Heart left ventricle (tissue), 16 donors: ENCODE results near the gene MCM3AP. TPM values are rescaled to one million over a fixed set of nuclear protein-coding genes. Genes with fewer than 3 reads are reported as not detected.

ENCODE experiments used
- ATAC-seq, 4 donors: fragments of 200-7000 bp; cut with Tn5 transposase; one replicate each; pipeline ENCODE4 v1.9.1; 2020 to 2022; ENCODE audit warnings: moderate library complexity in 4 of 4, mild to moderate bottlenecking in 3 of 4, moderate number of reproducible peaks in 1 of 4
- DNase-seq, 5 donors: peaks; one replicate each; pipeline ENCODE4 v3.0.0-alpha.2; 2020
- H3K27ac ChIP-seq, 12 donors: fragments of 200-600 bp; sonication (generic) in 4 of 12; one replicate each; pipeline versions ENCODE4 v1.5.0 to v1.8.0; 2016 to 2022; ENCODE audit warnings: mild to moderate bottlenecking in 2 of 12
- H3K27me3 ChIP-seq, 9 donors: fragments of 200-600 bp; sonication (generic) in 2 of 9; one replicate each; pipeline versions ENCODE4 v1.5.1 to v1.8.0; 2016 to 2022; ENCODE audit warnings: mild to moderate bottlenecking in 3 of 9
- H3K36me3 ChIP-seq, 9 donors: fragments of 200-600 bp; sonication (generic) in 2 of 9; one replicate each; pipeline versions ENCODE4 v1.5.0 to v1.8.0; 2018 to 2022; ENCODE audit warnings: mild to moderate bottlenecking in 2 of 9
- H3K4me1 ChIP-seq, 12 donors: fragments of 200-600 bp; sonication (generic) in 4 of 12; one replicate each; pipeline versions ENCODE4 v1.5.0 to v1.8.0; 2016 to 2022; ENCODE audit warnings: mild to moderate bottlenecking in 3 of 12
- H3K4me3 ChIP-seq, 12 donors: fragments of 200-600 bp; sonication (generic) in 4 of 12; one replicate each; pipeline versions ENCODE4 v1.5.0 to v1.8.0; 2017 to 2022; ENCODE audit warnings: mild to moderate bottlenecking in 9 of 12, moderate library complexity in 4 of 12
- H3K9me3 ChIP-seq, 12 donors: fragments of 200-600 bp; sonication (generic) in 4 of 12; one replicate each; pipeline versions ENCODE4 v1.5.0 to v1.8.0; 2016 to 2022; ENCODE audit warnings: mild to moderate bottlenecking in 1 of 12
- CTCF ChIP-seq, 12 donors: fragments of 200-600 bp; sonication (generic) in 4 of 12; IDR thresholded peaks; one replicate each; pipeline versions ENCODE4 v1.5.0 to v1.8.0; 2018 to 2022; ENCODE audit warnings: antibody characterized with exemption in 12 of 12, mild to moderate bottlenecking in 5 of 12
- POLR2A ChIP-seq, 2 donors: fragments of 450-650 bp; IDR thresholded peaks; one replicate each; pipeline ENCODE4 v1.6.1; 2017; ENCODE audit warnings: antibody characterized with exemption in 2 of 2, mild to moderate bottlenecking in 2 of 2, moderate library complexity in 2 of 2
- WGBS, 4 donors: extraction: QIAGEN DNeasy Blood & Tissue Kit in 2 of 4; methylation state at CpG; one replicate each; pipeline versions ENCODE4 v1.1.5 to v1.1.7; 2013 to 2018; 5-methylcytosine and 5-hydroxymethylcytosine counted together
- intact Hi-C, 10 donors: fragments of 100-400 bp; cut with DNase I; formaldehyde crosslinking; loops; one replicate each; pipeline versions ENCODE4 v1.11.1 to v1.14.2; 2022
- polyA plus RNA-seq, 2 donors: library from polyadenylated mRNA; stranded (reverse); fragments of 200-250 nt; gene quantifications; one replicate each; pipeline ENCODE4 v1.2.3, GENCODE V29; 2013
- total RNA-seq, 9 donors: library from RNA; depleted of rRNA in 2 of 9; stranded (reverse); fragments of >200 nt in 2 of 9; fragmentation: NEBNext Ultra II Directional in 3 of 9; extraction: Animal tissue kit (Norgen Biotek cat#: 25700) in 3 of 9; gene quantifications; one replicate each; pipeline versions ENCODE4 v1.1.0 to v1.2.4, GENCODE V29; 2016 to 2023
- donor health status: ischemic (EF 13 %, LVEDD 7.1; RV severe dilation, severe dysfunction).
- donor health status: healthy with polysubstance abuse.
- donor health status: DM: no; HTN: yes; CAD: no.
- donor health status: DM: no; HTN: no; CAD: no.
- donor health status: ischemic (EF 25% LVEDD 6.9; RV normal size, moderate dysfunction).
- donor health status: ischemic (EF 25% LVEDD 5.7; RV mildly dilated, moderate dysfunction).
- donor health status: healthy.
- donor health status: DM: yes; HTN: yes; CAD: no.
- donor health status: ischemic (EF 35%, LVEDD 5.7; RV mildly dilated, moderate dysfunction).
- donor health status: nonischemic (EF 11% LVEDD 7.7; RV severe dilation, severe dysfunction).
- donor health status: DM: yes; HTN: yes; CAD: no.
- donor health status: PGD.
- donor health status: ischemic (EF 29% LVEDD 5.4; RV normal size, mild dysfunction).
- donor health status: nonischemic (EF 23%, LVEDD 6.1; RV moderate dilation, normal function).

MCM3AP gene
- total and polyA plus RNA-seq, 11 donors = 24.5 to 69.8 (median 55.3) TPM

GRCh38 chr21:46228345-46229051, 56.9 kb downstream of the MCM3AP start, which contains the start of gene LSS:
LSS (minus strand) TSS chr21:46228774; CDS start chr21:46228745, 29 bp downstream.
- WGBS, 4 donors = 0 to 1% (median 1%) methylated on average over 17 to 77 of the region's 77 CpGs

GRCh38 chr21:46227811-46228344, 57.5 kb downstream of the MCM3AP start:
- peaks cover 0 to 16% (median 4%) of the 10 kb centered on the region in 9 donors for H3K36me3 ChIP-seq
- peaks cover 0 to 49% (median 23%) of the 10 kb centered on the region in 12 donors for H3K4me1 ChIP-seq
- WGBS, 4 donors = 1 to 4% (median 4%) methylated on average over 20 of the region's 20 CpGs
- intact Hi-C loops = loop anchor here in 8 of 10 donors (2.0 to 10.0 kb wide), 8 partner anchors 39 to 256 kb away; partner anchors contain the start of genes C21orf58 (in 1 of the 8), FTCD (in 1 of the 8) and PCNT (in 1 of the 8)
- H3K27ac ChIP-seq = peak overlapping the region; percentile 62 to 91 (median 84)
- ATAC-seq (no peak), DNase-seq (peak in 1 of 5 donors; percentile 43)
- no peaks in the 10 kb centered on the region for H3K9me3 ChIP-seq
- TF ChIP-seq CTCF (IDR thresholded peaks at IDR 0.05) (no peak), POLR2A (IDR thresholded peaks at IDR 0.05) (no peak)
- peak overlapping the region; percentile 63 to 99 (median 95) for H3K4me3 ChIP-seq
- H3K27me3 ChIP-seq = no peaks in the 10 kb centered on the region

More at GRCh38 chr21:46228345-46229051, 56.9 kb downstream of the MCM3AP start, which contains the start of gene LSS:
- Histone ChIP-seq H3K27me3 (no peaks in the 10 kb centered on the region), H3K4me3 (peak within 1 kb of the TSS; percentile 63 to 99 (median 95)), H3K9me3 (no peaks in the 10 kb centered on the region), H3K27ac (peak within 1 kb of the TSS; percentile 62 to 91 (median 84)), H3K4me1 (peaks cover 0 to 47% (median 23%) of the 10 kb centered on the region in 12 donors), H3K36me3 (peaks cover 0 to 18% (median 10%) of the 10 kb centered on the region in 9 donors)
- ATAC-seq (peak; percentile 95 to 98 (median 97)), DNase-seq (peak; percentile 97 to 100 (median 99))
- intact Hi-C loops = loop anchor here in 8 of 10 donors (2.0 to 10.0 kb wide), 8 partner anchors 40 to 256 kb away; partner anchors contain the start of genes C21orf58 (in 1 of the 8), FTCD (in 1 of the 8) and PCNT (in 1 of the 8)
- peak in 1 of 2 donors; percentile 64 for TF ChIP-seq POLR2A (IDR thresholded peaks at IDR 0.05)
- TF ChIP-seq CTCF (IDR thresholded peaks at IDR 0.05) = no peak

GRCh38 chr21:46226920-46227599, 58.4 kb downstream of the MCM3AP start:
- intact Hi-C loops = loop anchor here in 8 of 10 donors (5.0 to 10.0 kb wide), 7 partner anchors 40 to 255 kb away; partner anchors contain the start of genes C21orf58 (in 1 of the 8), FTCD (in 1 of the 8) and PCNT (in 1 of the 8)
- Histone ChIP-seq H3K9me3 (no peaks in the 10 kb centered on the region), H3K4me1 (peaks cover 0 to 58% (median 27%) of the 10 kb centered on the region in 12 donors), H3K27me3 (no peaks in the 10 kb centered on the region), H3K4me3 (peak overlapping the region in 10 of 12 donors; percentile 63 to 99 (median 95)), H3K36me3 (peaks cover 0 to 12% (median 6%) of the 10 kb centered on the region in 9 donors), H3K27ac (peak overlapping the region in 9 of 12 donors; percentile 12 to 91 (median 85))
- WGBS, 4 donors = 40 to 57% (median 54%) methylated on average over 4 of the region's 4 CpGs
- TF ChIP-seq CTCF (IDR thresholded peaks at IDR 0.05) (no peak), POLR2A (IDR thresholded peaks at IDR 0.05) (no peak)
- no peak for DNase-seq
- ATAC-seq = no peak
